GM18502 (cell line): ENCODE results near the gene AKAP4.

Source experiments
- ATAC-seq: cut with Tn5 transposase; IDR thresholded peaks from one replicate; pipeline ENCODE4 v1.9.1; 2021; ENCODE audit warnings: mild to moderate bottlenecking; ENCODE audit not compliant: unreplicated experiment, poor library complexity

AKAP4 gene

GRCh38 chrX:50200907-50201306 is at the start of gene AKAP4:
Gene AKAP4, minus strand, starts transcription at chrX:50201007. Its CDS starts 118 bp downstream, at chrX:50200889.
- ATAC-seq: no peak

GRCh38 chrX:50211510-50211909 is 10.7 kb upstream of the AKAP4 start:
- no peak for ATAC-seq

GRCh38 chrX:50206753-50207152 is 5.9 kb upstream of the AKAP4 start:
- ATAC-seq: no peak

GRCh38 chrX:50204364-50204899 is 3.6 kb upstream of the AKAP4 start, which contains the start of gene CCNB3:
Gene CCNB3, plus strand, starts transcription at chrX:50204765. Its CDS starts 80,399 bp downstream, at chrX:50285164.
- ATAC-seq: peak; percentile 99

GRCh38 chrX:50202539-50202938 is 1.7 kb upstream of the AKAP4 start:
- no peak for ATAC-seq

GRCh38 chrX:50198348-50198747 is 2.5 kb downstream of the AKAP4 start:
- ATAC-seq: no peak

- no peak for ATAC-seq
These were observed 11.8 kb downstream of the AKAP4 start for GRCh38 chrX:50188859-50189600.

- no peak for ATAC-seq
These were observed 16.9 kb downstream of the AKAP4 start for GRCh38 chrX:50183891-50184290.

- ATAC-seq: peak; percentile 71
These were observed 20.5 kb downstream of the AKAP4 start for GRCh38 chrX:50180073-50180940.

GRCh38 chrX:50169717-50170116 is 31.1 kb downstream of the AKAP4 start:
- ATAC-seq: no peak

- ATAC-seq: peak; percentile 77
These were observed 32.5 kb downstream of the AKAP4 start for GRCh38 chrX:50168241-50168687.

GRCh38 chrX:50167366-50167765 is 33.4 kb downstream of the AKAP4 start:
- ATAC-seq: no peak

- ATAC-seq: no peak
These were observed 35.1 kb downstream of the AKAP4 start for GRCh38 chrX:50165727-50166126.

GRCh38 chrX:50161127-50161526 is 39.7 kb downstream of the AKAP4 start:
- no peak for ATAC-seq

GRCh38 chrX:50158593-50158992 is 42.2 kb downstream of the AKAP4 start:
- ATAC-seq: no peak

GRCh38 chrX:50157545-50158135 is 43.2 kb downstream of the AKAP4 start:
- ATAC-seq: no peak

GRCh38 chrX:50154429-50154828 is 46.4 kb downstream of the AKAP4 start:
- no peak for ATAC-seq

GRCh38 chrX:50152456-50152855 is 48.4 kb downstream of the AKAP4 start:
- ATAC-seq: no peak

GRCh38 chrX:50147972-50148371 is 52.8 kb downstream of the AKAP4 start:
- ATAC-seq: no peak
